DOHH2 (cell line): Measurements from ENCODE around the gene DMD.

Source experiments
- H3F3A ChIP-seq: fragments of 200-600 bp; sonication (generic), shearing (Covaris generic); 2 replicates; pipeline ENCODE4 v1.6.0; 2016; ENCODE audit warnings: antibody characterized with exemption, mild to moderate bottlenecking; ENCODE audit not compliant: control insufficient read depth, insufficient read depth
- H3K27ac ChIP-seq: fragments of 200-600 bp; sonication (generic); 2 replicates; pipeline ENCODE4 v1.5.1; 2014; ENCODE audit warnings: low read depth, mild to moderate bottlenecking, low read length, moderate library complexity
- H3K27me3 ChIP-seq: fragments of 200-600 bp; sonication (generic); 2 replicates; pipeline ENCODE4 v1.6.1; 2014; ENCODE audit warnings: mild to moderate bottlenecking, low read length, mixed read lengths; ENCODE audit not compliant: control insufficient read depth
- H3K36me3 ChIP-seq: fragments of 200-600 bp; sonication (generic); 2 replicates; pipeline ENCODE4 v1.6.1; 2014; ENCODE audit warnings: mild to moderate bottlenecking, low read length, moderate library complexity, mixed read lengths; ENCODE audit not compliant: control insufficient read depth
- H3K4me1 ChIP-seq: fragments of 200-600 bp; sonication (generic); 2 replicates; pipeline ENCODE4 v1.6.1; 2014; ENCODE audit warnings: mild to moderate bottlenecking, low read length, mixed read lengths; ENCODE audit not compliant: control insufficient read depth
- H3K4me2 ChIP-seq: fragments of 200-600 bp; sonication (generic); 2 replicates; pipeline ENCODE4 v1.6.0; 2014; ENCODE audit warnings: mild to moderate bottlenecking, low read length, moderate library complexity
- H3K4me3 ChIP-seq: fragments of 200-600 bp; sonication (generic); 2 replicates; pipeline ENCODE4 v1.5.1; 2014; ENCODE audit warnings: mild to moderate bottlenecking, low read length, mixed read lengths
- H3K79me2 ChIP-seq: fragments of 200-600 bp; sonication (generic); 2 replicates; pipeline ENCODE4 v1.6.1; 2014; ENCODE audit warnings: mild to moderate bottlenecking, low read length, mixed read lengths; ENCODE audit not compliant: control insufficient read depth
- H3K9me2 ChIP-seq: fragments of 200-600 bp; sonication (generic); replicated peaks from 2 replicates; pipeline ENCODE4 v1.6.1; 2014; ENCODE audit warnings: mild to moderate bottlenecking, low read length, mixed read lengths; ENCODE audit not compliant: control insufficient read depth
- H3K9me3 ChIP-seq: fragments of 200-600 bp; sonication (generic); 2 replicates; pipeline ENCODE4 v1.6.1; 2014; ENCODE audit warnings: antibody characterized with exemption, low read length, mixed read lengths; ENCODE audit not compliant: control insufficient read depth, insufficient read depth
- H4K20me1 ChIP-seq: fragments of 200-600 bp; sonication (generic); 2 replicates; pipeline ENCODE4 v1.6.0; 2014; ENCODE audit warnings: low read depth, mild to moderate bottlenecking, antibody characterized with exemption, low read length, moderate library complexity; ENCODE audit not compliant: control insufficient read depth, insufficient read depth
- CTCF ChIP-seq: fragments of 200-600 bp; sonication (generic); IDR thresholded peaks from one replicate; pipeline ENCODE4 v1.5.1; 2014; ENCODE audit warnings: antibody characterized with exemption, mild to moderate bottlenecking, low read depth, low read length; ENCODE audit not compliant: poor library complexity, severe bottlenecking
- EZH2phosphoT487 ChIP-seq: fragments of 200-600 bp; sonication (generic); IDR thresholded peaks from 2 replicates; pipeline ENCODE4 v1.6.1; 2017; ENCODE audit warnings: borderline replicate concordance, mild to moderate bottlenecking, antibody characterized with exemption, low read length, moderate library complexity, mixed read lengths

The DMD gene

GRCh38 chrX:31266203-31267076, 1944.9 kb downstream of the DMD start:
- Histone ChIP-seq H3K36me3 (no peaks in the 10 kb centered on the region), H3K4me3 (peak overlapping the region; percentile 62), H4K20me1 (no peaks in the 10 kb centered on the region), H3K27me3 (no peaks in the 10 kb centered on the region), H3K27ac (no peak overlapping the region), H3K79me2 (no peaks in the 10 kb centered on the region), H3K9me2 (no peaks in the 10 kb centered on the region), H3K4me2 (peak overlapping the region; percentile 41), H3F3A (no peaks in the 10 kb centered on the region), H3K9me3 (no peaks in the 10 kb centered on the region), H3K4me1 (no peaks in the 10 kb centered on the region)
- TF ChIP-seq EZH2phosphoT487 = no peak
- no peak for TF ChIP-seq CTCF

DNA sequence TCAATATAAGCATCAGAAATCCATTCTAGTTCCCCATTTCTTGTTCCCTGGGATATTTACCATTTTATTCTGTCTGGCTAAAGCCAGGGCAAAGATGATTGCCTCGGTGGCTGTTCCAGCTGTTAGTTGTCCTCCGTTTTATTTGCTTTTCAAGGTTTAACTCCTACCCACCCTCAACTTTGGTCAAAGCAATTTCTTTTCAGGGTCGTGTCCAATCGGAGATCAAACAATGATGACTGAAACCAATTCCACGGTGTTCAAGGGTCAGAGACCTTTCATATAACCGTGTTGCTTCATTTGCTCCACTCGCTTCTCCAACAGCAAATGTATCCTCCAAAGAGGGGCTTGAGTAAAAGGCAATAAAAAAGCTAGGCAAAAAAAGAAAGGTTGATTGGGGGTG, 1946.0 kb downstream of the DMD start:
- Histone ChIP-seq H4K20me1 (no peaks in the 10 kb centered on the region), H3K79me2 (no peaks in the 10 kb centered on the region), H3F3A (no peaks in the 10 kb centered on the region), H3K4me2 (no peak overlapping the region), H3K4me3 (no peak overlapping the region), H3K9me2 (no peaks in the 10 kb centered on the region), H3K27me3 (no peaks in the 10 kb centered on the region), H3K27ac (no peak overlapping the region), H3K36me3 (no peaks in the 10 kb centered on the region), H3K9me3 (no peaks in the 10 kb centered on the region), H3K4me1 (no peaks in the 10 kb centered on the region)
- TF ChIP-seq CTCF = no peak
- no peak for TF ChIP-seq EZH2phosphoT487

DNA sequence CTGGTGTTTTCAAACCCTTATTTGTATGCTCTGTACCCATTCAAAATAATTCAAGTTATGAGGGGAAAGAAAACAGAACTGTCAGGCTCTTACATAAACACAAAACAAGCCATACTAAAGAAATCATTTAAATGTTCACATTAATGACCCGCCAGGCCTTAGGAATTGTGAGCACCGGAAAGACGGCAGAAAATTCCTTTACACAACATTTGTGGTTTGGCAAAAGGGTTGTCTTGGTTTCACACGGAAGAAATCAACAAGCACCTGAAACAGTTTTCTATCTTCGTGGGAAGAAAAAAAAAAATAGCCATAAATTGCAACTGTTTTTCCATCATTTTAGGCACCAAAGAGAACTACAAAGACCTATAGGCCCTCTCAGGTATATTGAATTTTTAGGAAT, 1951.0 kb downstream of the DMD start:
- Histone ChIP-seq H3K4me2 (no peak overlapping the region), H4K20me1 (no peaks in the 10 kb centered on the region), H3K36me3 (no peaks in the 10 kb centered on the region), H3F3A (no peaks in the 10 kb centered on the region), H3K79me2 (no peaks in the 10 kb centered on the region), H3K27ac (no peak overlapping the region), H3K4me3 (no peak overlapping the region), H3K4me1 (no peaks in the 10 kb centered on the region), H3K27me3 (no peaks in the 10 kb centered on the region), H3K9me3 (no peaks in the 10 kb centered on the region), H3K9me2 (no peaks in the 10 kb centered on the region)
- TF ChIP-seq CTCF (no peak), EZH2phosphoT487 (no peak)
